Fibroblast of the conjunctiva (primary cell): ENCODE measurements around the gene NXN.
"Not testable (repeated sequence)": the region's sequence is repeated elsewhere in the genome, so short reads cannot be mapped to it uniquely, and the experiment has no call there.

Experiments
- DNase-seq: peaks from one replicate; pipeline ENCODE4 v3.0.0-alpha.2; 2010; ENCODE audit warnings: low read depth

Gene NXN

DNA sequence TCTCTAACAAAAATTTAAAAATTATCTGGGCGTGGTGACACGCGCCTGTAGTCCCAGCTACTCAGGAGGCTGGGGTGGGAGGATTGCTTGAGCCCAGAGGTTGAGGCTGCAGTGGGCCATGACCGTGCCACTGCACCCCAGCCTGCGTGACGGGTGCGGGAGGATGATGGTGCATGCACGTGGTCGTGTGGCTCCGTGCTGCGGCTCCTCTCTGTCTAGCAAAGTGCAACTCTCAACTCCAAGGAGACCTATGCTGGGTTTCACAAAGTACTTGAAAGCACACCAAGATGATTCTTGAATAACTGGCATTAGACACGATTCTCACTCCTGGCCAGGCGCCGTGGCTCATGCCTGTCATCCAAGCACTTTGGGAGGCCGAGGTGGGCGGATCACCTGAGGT lies 25.8 kb downstream of the NXN start:
- DNase-seq = no peak

DNA sequence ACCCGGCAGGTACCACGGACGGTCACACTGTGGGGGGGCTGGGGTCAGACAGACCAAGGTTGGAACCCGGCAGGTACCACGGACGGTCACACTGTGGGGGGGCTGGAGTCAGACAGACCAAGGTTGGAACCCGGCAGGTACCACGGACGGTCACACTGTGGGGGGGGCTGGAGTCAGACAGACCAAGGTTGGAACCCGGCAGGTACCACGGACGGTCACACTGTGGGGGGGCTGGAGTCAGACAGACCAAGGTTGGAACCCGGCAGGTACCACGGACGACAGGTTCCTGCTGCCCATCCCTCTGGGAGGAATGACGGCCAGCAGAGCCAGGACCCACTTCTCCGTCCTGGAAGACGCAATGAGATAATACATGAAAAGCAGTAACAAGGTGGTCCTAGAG lies 27.0 kb downstream of the NXN start:
- not testable (repeated sequence) for DNase-seq

GRCh38 chr17:951325-952132 lies 28.0 kb downstream of the NXN start:
- no peak for DNase-seq

DNA sequence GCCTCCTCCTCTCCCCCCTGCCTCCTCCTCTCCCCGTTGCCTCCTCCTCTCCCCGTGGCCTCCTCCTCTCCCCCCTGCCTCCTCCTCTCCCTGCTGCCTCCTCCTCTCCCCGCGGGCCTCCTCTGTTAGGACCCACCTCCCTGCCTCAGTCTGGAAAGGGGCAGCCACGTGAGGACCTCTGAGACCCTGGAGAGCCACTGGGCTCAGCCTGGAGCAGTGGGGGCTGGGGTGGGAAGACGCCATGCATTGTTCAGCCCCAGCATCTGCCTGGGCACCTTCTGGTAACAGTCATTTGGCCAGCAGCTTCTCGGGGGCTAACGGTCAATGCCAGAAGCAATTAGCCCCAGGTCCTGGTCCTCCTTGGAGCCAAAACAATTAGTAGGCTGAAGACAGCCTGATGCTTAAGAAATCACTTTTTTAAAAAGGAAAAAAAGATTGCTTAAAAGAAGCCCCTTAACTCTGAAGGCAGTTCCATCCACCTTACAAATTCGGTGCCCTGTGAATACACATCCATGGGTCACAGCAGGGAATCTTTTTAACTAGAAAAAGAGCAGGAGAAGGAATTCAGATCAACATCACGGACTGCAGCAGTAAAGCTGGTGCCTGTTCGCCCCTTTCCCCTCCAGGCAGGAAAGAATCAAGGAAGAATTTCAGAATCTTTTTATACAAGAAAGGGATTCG lies 29.8 kb downstream of the NXN start:
- DNase-seq = no peak

DNA sequence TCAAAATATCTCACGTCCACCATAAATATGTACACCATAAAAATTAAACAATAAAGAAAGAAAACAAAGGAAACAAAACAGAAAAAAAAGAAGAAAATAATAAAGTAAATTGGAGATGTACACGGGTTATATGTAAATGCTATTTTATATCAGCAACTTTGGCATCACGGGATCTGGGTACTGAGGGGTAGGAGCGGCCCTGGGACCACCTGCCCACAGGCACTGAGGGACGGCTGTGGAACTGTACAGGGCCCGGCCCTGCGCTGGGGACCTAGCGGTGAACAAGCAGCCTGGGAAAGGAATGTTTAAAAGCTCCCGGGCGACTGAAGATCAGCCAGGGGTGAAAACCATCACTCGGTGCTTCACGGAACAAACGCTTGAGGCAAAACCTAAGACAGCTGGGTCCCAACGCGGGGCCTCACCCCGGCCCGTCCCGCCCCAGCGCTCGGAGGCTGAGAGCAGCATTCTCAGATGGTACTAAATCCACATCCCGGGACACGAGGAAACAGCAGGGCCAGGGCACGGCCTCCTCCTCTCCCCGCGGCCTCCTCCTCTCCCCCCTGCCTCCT lies 31.2 kb downstream of the NXN start:
- no peak for DNase-seq

- no peak for DNase-seq
Measured at GRCh38 chr17:946510-947236, 32.9 kb downstream of the NXN start.

DNA sequence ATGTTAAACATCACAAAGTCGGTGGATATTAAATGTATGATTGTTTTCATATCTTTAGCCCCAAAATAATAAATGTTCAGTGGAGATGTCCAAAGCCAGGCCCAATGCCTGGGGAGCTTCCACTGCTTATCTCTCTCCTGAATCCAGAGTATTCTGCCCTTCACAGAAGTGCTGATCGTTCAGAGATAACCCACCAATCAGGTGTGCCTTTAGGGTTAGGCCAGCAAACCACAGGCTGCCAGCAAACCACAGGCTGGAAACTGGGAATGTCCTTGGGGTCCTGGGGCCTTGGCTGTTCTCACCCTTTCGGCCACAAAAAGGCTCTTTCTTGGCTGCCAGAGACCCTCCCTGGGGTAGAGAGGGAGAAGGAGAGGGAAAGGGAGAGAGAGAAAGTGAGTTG lies 33.9 kb downstream of the NXN start:
- no peak for DNase-seq

DNA sequence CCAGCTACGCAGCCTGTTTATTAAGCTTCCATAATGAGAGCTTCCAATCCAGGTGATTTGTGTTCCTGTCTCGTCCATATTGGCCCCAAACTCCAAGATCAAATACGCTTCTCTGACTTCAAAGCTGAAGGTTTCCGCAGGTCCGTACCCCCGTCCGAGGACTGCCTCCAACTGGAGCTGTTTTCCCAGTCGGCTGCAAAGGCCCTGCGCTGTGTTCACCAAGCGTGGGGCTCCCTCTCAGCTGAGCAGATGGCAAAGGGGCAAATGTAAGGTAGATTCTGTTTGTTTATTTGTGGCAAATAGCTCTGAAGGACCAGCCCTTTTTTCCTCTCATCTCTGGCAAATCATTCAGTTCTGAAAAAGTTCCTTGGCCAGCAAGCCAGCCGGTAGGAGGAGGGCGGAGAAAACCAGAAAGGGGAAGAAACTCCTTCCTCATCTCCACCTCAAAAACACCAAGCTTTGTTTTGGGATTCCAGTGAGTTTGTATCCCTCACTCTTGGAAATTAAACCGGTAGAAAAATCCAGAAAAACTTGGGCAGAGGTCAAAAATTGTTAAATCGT lies 35.2 kb downstream of the NXN start:
- no peak for DNase-seq

DNA sequence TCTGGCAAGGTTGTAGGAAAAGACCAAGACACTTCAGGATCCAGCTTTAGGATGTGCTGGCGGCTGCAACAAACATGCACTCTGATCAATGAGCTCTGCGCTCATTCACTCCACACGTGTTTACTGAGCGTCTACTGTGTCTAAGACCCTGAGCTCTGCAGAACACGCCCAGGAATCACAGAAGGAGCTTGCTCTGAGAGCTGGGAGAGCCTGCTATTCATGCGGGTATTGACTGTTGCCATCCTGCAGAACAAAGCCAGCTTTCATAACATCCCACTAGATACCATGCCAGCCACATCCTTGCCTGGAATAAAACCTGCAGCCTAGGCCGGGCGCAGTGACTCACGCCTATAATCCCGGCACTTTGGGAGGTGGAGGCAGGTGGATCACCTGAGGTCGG lies 44.1 kb downstream of the NXN start:
- DNase-seq = no peak

DNA sequence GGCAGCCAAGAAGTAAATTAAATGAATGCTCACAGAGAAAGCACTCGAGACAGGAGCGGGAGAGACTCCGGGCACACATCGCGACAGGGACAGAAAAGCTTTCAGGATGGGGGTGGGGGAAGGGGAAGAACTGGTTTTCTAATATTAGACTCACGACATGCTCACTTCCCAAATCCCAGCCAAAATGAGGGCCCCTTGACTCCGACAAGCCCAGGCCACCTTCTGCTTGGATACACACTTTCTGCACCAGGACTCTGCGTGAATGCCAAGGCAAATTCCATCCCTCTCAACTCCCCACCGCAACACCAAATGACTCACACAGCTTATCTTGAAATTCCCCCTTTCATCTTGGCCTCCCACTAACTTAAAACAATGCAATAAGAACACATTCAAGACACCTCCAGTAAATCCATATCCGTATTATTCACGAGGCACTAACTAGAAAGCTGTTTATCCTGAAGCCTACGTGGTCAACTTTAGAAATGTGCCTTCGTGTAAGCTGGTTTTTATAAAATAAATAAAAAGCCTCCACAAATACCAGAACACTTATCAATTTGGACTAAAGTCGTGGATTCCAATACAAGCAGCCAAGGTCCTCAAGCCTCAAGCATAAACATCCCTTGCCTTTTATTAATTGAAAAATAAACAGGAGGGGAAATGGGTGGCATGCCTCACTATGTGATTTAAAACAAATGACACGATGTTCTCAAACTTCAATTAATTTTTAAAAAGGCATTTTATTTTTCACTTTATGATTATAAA lies 46.1 kb downstream of the NXN start:
- DNase-seq = peak; percentile 55

- DNase-seq = no peak
Measured at GRCh38 chr17:930258-930657, 49.3 kb downstream of the NXN start.

- DNase-seq = no peak
Measured at GRCh38 chr17:929586-929985, 50.0 kb downstream of the NXN start.

DNA sequence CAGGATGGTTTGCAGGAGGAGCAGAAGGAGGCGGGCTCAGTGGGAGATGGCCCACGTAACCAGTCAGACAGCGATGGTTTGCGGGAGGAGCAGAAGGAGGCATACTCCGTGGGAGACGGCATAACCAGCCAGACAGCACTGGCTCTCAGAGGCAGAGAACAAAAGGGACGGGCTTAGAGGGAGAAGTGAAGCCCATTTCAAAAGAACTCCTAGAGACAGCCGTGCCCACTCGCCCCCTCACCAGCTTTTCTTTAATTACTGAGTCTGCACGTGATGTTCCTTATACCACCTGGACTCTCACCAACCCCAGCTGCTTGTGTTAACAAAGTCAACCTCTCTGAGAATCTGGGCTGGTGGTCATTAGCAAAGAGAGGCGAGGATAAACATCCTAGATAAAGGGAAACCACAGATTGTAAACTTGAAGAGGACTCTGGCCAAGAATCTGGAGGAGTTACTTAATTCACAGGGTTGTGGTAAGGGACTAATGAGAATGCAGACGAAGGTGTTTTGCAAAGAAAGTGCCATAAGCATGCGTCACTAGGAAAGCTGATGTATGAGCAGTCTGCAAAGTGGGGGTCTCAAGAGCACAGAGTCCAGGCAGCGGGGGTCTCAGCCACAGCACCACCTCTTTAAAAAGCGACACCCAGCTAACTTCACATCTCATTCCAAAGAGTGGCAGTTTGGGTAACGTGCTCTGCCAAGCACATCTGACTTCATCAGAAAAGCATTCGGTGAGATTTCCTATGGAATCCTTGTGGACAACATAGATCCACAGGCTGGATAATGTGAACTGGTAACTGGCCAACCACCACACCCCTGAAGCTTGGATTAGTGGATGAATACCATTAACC lies 51.7 kb downstream of the NXN start:
- peak; percentile 75 for DNase-seq

DNA sequence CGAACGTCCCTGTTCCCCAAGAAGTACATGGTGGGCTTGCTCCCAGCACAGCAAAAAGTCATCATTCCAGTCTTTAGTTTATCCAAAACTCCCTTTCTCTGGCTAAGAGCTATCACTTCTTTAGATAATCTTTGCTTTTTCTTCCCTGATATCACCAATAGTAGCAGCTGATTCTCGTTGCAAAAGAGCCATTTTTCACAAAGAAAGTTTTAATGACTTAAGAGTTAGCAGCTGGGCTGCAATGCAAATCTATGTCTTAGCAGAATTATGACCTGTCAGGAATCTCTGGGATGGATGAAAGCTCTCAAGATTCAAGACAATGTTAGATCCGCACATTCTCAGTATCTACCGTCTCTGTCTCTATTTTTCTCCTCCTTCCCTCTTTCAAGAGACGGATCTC lies 53.8 kb downstream of the NXN start:
- DNase-seq = no peak

DNA sequence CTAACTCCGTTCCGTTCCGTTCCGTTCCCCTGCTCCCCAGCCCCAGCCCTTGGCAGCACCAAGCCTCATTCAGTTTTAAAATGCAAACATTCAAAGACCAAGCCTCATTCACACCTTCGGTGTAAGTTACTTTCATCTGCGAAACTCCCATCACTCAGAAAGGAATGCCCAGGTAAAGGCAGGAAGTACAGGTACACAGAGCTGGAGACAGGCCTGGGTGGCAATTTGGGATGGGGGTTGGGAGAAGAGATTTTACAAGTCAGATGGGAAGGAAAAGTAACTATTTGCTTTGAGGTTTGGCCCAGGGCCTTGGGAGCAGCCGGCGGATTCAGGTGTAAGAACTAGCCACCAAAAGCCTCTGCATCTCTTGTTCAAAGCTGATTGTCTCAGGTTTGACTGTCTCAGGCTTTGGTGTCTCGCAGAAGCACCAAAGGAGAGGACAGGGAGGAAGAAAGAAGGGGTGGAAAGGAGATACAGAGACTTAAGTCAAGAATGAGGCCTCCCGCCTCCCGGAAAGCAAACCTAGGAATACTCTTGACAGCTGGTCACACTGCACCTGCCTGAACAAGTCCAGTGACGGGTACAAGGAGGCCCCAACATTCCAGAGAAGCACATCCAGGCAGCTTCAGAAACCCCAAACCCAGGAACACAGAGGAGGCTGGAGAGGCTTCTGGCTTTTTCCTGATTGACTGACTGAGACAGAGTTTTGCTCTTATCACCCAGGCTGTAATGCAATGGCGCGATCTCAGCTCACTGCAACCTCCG lies 54.7 kb downstream of the NXN start:
- no peak for DNase-seq

- DNase-seq = not testable (repeated sequence)
Measured at GRCh38 chr17:924306-924705, 55.3 kb downstream of the NXN start.

- no peak for DNase-seq
Measured at GRCh38 chr17:923633-924032, 55.9 kb downstream of the NXN start.

DNA sequence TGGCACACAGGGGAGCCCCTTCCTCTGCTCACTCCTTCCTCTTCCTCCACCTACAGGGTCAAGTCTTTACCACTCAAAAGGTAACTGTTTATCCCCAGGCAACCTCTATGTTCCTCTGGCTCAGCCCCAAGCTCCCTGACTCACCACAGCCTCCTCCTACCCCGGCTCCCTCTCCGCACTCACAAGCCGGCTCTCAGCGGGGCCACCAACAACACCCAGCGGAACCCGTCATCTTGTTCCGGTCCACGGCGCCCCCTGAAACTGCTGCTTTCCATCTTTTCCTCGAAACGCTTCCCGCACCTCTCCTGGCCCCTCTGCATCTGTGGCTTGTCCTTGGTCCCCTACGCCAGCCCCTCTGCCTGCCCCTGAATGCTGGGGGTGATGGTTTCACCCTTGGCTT lies 58.4 kb downstream of the NXN start:
- no peak for DNase-seq

DNA sequence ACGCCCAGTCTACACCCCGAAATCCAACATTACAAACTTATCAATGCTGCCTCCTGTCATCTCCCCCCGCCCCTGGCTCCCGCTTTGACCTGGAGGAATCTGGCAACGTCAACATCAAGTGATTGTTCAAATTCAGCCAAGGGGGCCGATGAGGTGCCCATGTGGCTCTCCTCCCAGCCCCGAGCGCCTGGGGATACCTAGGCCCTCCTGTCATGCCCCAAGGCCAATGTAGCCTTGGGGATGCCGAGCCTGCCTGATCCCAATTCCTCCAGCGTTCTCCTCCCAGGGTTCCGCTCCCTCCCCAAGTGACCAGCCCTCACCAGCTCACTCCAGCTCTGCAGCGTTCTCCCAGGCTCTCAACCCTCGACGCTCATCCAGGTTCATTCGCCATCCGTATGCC lies 59.4 kb downstream of the NXN start:
- DNase-seq = no peak
